Pericardium fibroblast (primary cell): ENCODE measurements around the gene TMEM191C. TPM values are rescaled to one million over a fixed set of nuclear protein-coding genes. Genes with fewer than 3 reads are reported as not detected.

ENCODE experiments used
- total RNA-seq: library from RNA; depleted of rRNA; stranded (reverse); fragments of >200 nt; gene quantifications from 2 replicates; pipeline ENCODE4 v1.2.3, GENCODE V29; 2015

The TMEM191C gene
- 0.23 and 0.51 TPM in 2 replicates for total RNA-seq

DNA sequence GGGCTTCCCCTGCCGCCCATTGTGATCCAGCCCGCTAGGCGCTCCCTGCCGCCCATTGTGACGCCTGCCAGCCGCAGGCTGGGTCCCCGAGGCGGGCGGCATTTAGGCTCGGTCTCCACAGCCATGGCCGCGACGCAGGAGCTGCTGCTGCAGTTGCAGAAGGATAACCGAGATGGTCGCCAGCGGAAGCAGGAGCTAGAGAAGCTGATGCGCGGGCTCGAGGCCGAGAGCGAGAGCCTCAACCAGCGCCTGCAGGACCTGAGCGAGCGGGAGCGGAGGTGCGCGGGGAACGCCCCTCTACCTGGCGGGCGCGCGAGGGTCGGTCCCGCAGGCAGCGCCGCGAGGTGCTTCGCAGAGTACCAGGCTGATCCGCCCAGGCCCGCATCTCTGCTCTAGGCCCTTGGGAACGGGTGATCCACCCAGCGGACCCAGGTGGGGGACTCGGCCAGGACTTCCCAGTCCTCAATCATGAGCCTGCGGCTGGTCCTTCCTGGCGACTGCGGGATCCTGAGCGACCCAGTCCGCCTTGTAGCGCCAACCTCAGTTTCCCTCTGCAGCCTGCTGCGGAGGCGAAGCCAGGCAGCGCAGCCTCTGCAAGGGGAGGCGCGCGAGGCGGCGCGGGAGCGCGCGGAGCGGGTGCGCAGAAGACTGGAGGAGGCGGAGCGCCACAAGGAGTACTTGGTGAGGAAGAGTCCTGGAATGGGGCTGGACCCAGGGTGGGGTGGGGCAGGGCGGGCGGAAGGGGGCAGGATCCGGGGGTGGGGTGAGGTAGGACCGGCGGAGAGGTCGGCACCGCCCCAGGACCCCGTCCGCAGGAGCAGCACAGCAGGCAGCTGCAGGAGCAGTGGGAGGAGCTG is at the start of gene TMEM191C:
TMEM191C (plus strand) TSS at position 51 of the 857 bp plus-strand sequence; CDS start at position 124, 73 bp downstream.

Other genes starting within 250 kb of the TMEM191C start
- gene RIMBP3B, start 83.6 kb upstream of the TMEM191C start, total RNA-seq, result 0.09 and 0.23 TPM in 2 replicates
- 4.0 and 4.2 TPM in 2 replicates for gene HIC2, start 50.0 kb upstream of the TMEM191C start, total RNA-seq
- gene RIMBP3C, start 84.1 kb downstream of the TMEM191C start, total RNA-seq, result 1.1 and 1.3 TPM in 2 replicates
- 51.6 and 64.8 TPM in 2 replicates for gene UBE2L3, start 100.3 kb downstream of the TMEM191C start, total RNA-seq
- 41.7 and 66.5 TPM in 2 replicates for gene YDJC, start 162.6 kb downstream of the TMEM191C start, total RNA-seq
- gene CCDC116, start 165.4 kb downstream of the TMEM191C start, total RNA-seq, result not detected in 2 replicates
- 31.7 and 50.3 TPM in 2 replicates for gene SDF2L1, start 174.9 kb downstream of the TMEM191C start, total RNA-seq
- gene PPIL2, start 198.6 kb downstream of the TMEM191C start, total RNA-seq, result 16.7 and 26.5 TPM in 2 replicates